DMS 273 treated with DMSO at 0.1 percent for 48 hours (cell line): ENCODE results near the gene S100A4.

Experiments
- DNase-seq: peaks from one replicate; lab custom pipeline; 2025; lab: John Stamatoyannopoulos, UW

Gene S100A4

GRCh38 chr1:153507926-153508583 is 37.6 kb downstream of the S100A4 start:
- DNase-seq = no peak

GRCh38 chr1:153506831-153507413 is 38.7 kb downstream of the S100A4 start:
- DNase-seq = no peak

- no peak for DNase-seq
Observed at GRCh38 chr1:153506386-153506785, 39.2 kb downstream of the S100A4 start.

- no peak for DNase-seq
Observed at GRCh38 chr1:153505576-153505975, 40.0 kb downstream of the S100A4 start.

- DNase-seq = no peak
Observed at GRCh38 chr1:153503766-153504165, 41.8 kb downstream of the S100A4 start.

- no peak for DNase-seq
Observed at GRCh38 chr1:153498746-153499145, 46.9 kb downstream of the S100A4 start.

- DNase-seq = no peak
Observed at GRCh38 chr1:153495536-153495935, 50.1 kb downstream of the S100A4 start.

GRCh38 chr1:153494976-153495535 is 50.5 kb downstream of the S100A4 start:
- DNase-seq = peak; percentile 44
